Endodermal cell (in vitro differentiated cells): ENCODE results near the gene SUSD1. TPM values are rescaled to one million over a fixed set of nuclear protein-coding genes. Genes with fewer than 3 reads are reported as not detected.

Source experiments
- DNase-seq: peaks from one replicate; pipeline ENCODE4 v3.0.0-alpha.2; 2017
- H3K27ac ChIP-seq: 2 replicates; pipeline ENCODE4 v1.5.1; 2013; ENCODE audit warnings: mild to moderate bottlenecking, low read depth, low read length, moderate library complexity
- H3K27me3 ChIP-seq: 2 replicates; pipeline ENCODE4 v1.6.1; 2013; ENCODE audit warnings: mild to moderate bottlenecking, low read length, moderate library complexity; ENCODE audit not compliant: insufficient read depth, control insufficient read depth, poor library complexity, severe bottlenecking
- H3K36me3 ChIP-seq: 2 replicates; pipeline ENCODE4 v1.7.0; 2013; ENCODE audit warnings: mild to moderate bottlenecking, low read length, moderate library complexity; ENCODE audit not compliant: control insufficient read depth, insufficient read depth
- H3K4me1 ChIP-seq: one replicate; pipeline ENCODE4 v1.7.0; 2013; ENCODE audit warnings: low read length; ENCODE audit not compliant: control insufficient read depth, insufficient read depth
- H3K4me3 ChIP-seq: 2 replicates; pipeline ENCODE4 v1.5.1; 2013; ENCODE audit warnings: mild to moderate bottlenecking, low read length, moderate library complexity
- H3K9ac ChIP-seq: 2 replicates; pipeline ENCODE4 v1.6.1; 2013; ENCODE audit warnings: mild to moderate bottlenecking, low read length, moderate library complexity; ENCODE audit not compliant: poor library complexity, severe bottlenecking; ENCODE audit errors: extremely low read depth
- H3K9me3 ChIP-seq: 2 replicates; pipeline ENCODE4 v1.6.1; 2013; ENCODE audit warnings: mild to moderate bottlenecking, low read length, moderate library complexity; ENCODE audit not compliant: control insufficient read depth
- H3K27ac Mint-ChIP-seq: 2 replicates; pipeline ENCODE4 v1.8.0; 2020; ENCODE audit warnings: mixed read lengths
- H3K27me3 Mint-ChIP-seq: 2 replicates; pipeline ENCODE4 v1.8.0; 2021; ENCODE audit warnings: mild to moderate bottlenecking, mixed read lengths; ENCODE audit not compliant: insufficient read depth
- H3K36me3 Mint-ChIP-seq: 2 replicates; pipeline ENCODE4 v1.8.0; 2020; ENCODE audit warnings: low read depth, mixed read lengths
- H3K4me1 Mint-ChIP-seq: 2 replicates; pipeline ENCODE4 v1.8.0; 2020; ENCODE audit warnings: mixed read lengths
- H3K4me3 Mint-ChIP-seq: 2 replicates; pipeline ENCODE4 v1.8.0; 2020; ENCODE audit warnings: mild to moderate bottlenecking, moderate library complexity, mixed read lengths
- H3K9me3 Mint-ChIP-seq: 2 replicates; pipeline ENCODE4 v1.8.0; 2020; ENCODE audit warnings: mild to moderate bottlenecking, mixed read lengths
- WGBS, 2 experiments: methylation state at CpG; one replicate each; pipeline versions ENCODE4 v1.1.5 to v1.1.7; 2013; ENCODE audit warnings: missing lambda C conversion rate in 2 of 2, mixed read lengths in 1 of 2; ENCODE audit not compliant: insufficient coverage in 1 of 2, insufficient read length in 1 of 2; 5-methylcytosine and 5-hydroxymethylcytosine counted together
- total RNA-seq, 2 donors: library from RNA; stranded (reverse); fragmentation: NEBNext Ultra II Directional in 1 of 2; extraction: Animal tissue kit (Norgen Biotek cat#: 25700) in 1 of 2; gene quantifications; 2 replicates in 1 of 2; 3 replicates in 1 of 2; pipeline ENCODE4 v1.2.1, GENCODE V29; 2021
- TF ChIP-seq, protein P1 (sequence below): fragments of 200-600 bp; sonication (generic); conservative IDR thresholded peaks from 2 replicates; pipeline ENCODE4 v1.5.0; 2021; ENCODE audit warnings: antibody characterized with exemption, mild to moderate bottlenecking

The SUSD1 gene
- total RNA-seq, 2 donors from 2014 or later = 7.7 to 10.4 TPM

DNA sequence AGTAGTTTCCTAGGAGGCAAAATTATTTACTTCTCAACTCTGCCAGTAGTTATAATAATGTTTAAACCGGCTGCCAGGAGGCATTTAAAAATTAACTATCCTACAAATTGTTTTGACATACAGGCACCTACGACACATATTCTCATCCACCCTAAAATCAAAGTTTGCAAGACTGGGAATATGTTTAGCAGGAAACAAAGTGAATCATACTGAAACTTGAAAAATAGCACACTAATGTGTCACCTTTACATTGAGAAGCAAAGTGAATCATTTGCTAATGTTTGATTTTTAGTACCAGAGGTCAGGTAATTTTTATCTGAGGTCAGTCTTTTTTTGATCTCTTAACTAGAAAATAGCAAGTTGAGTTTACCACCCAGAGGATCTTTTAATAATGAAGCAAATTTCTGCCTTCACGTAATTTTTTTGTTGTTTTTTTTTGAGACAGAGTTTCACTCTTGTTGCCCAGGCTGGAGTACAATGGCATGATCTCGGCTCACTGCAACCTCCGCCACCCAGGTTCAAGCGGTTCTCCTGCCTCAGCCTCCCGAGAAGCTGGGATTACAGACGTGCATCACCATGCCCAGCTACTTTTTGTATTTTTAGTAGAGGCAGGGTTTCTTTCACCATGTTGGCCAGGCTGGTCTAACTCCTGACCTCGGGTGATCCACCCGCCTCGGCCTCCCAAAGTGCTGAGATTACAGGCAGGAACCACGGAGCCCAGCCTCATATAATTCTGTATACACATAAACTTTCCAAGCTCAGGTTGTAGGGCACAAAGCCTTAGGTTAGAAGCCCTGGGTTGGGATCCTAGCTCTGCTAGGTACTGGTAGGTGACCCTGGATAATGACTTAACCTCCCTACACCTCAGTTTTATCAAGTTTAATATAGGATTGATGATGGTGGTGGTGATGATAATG, 154.2 kb downstream of the SUSD1 start:
- no peaks in the 10 kb centered on the region for H3K27me3 ChIP-seq
- no peak overlapping the region for H3K27ac ChIP-seq
- H3K4me3 Mint-ChIP-seq = no peak overlapping the region
- H3K27me3 Mint-ChIP-seq = no peaks in the 10 kb centered on the region
- no peaks in the 10 kb centered on the region for H3K36me3 Mint-ChIP-seq
- no peak overlapping the region for H3K4me3 ChIP-seq
- no peaks in the 10 kb centered on the region for H3K4me1 Mint-ChIP-seq
- peaks cover 1% of the 10 kb centered on the region for H3K9me3 Mint-ChIP-seq
- no peaks in the 10 kb centered on the region for H3K4me1 ChIP-seq
- 91 to 94% methylated on average over 7 to 12 of the region's 12 CpGs for WGBS, 2 experiments
- no peak overlapping the region for H3K9ac ChIP-seq
- DNase-seq = peak; percentile 10
- H3K27ac Mint-ChIP-seq = no peak overlapping the region
- TF ChIP-seq, protein P1, sequence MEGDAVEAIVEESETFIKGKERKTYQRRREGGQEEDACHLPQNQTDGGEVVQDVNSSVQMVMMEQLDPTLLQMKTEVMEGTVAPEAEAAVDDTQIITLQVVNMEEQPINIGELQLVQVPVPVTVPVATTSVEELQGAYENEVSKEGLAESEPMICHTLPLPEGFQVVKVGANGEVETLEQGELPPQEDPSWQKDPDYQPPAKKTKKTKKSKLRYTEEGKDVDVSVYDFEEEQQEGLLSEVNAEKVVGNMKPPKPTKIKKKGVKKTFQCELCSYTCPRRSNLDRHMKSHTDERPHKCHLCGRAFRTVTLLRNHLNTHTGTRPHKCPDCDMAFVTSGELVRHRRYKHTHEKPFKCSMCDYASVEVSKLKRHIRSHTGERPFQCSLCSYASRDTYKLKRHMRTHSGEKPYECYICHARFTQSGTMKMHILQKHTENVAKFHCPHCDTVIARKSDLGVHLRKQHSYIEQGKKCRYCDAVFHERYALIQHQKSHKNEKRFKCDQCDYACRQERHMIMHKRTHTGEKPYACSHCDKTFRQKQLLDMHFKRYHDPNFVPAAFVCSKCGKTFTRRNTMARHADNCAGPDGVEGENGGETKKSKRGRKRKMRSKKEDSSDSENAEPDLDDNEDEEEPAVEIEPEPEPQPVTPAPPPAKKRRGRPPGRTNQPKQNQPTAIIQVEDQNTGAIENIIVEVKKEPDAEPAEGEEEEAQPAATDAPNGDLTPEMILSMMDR = no peak
- H3K9me3 ChIP-seq = no peaks in the 10 kb centered on the region
- no peaks in the 10 kb centered on the region for H3K36me3 ChIP-seq

- H3K9me3 ChIP-seq = no peaks in the 10 kb centered on the region
- H3K9ac ChIP-seq = no peak overlapping the region
- 77 to 94% methylated on average over 2 to 5 of the region's 5 CpGs for WGBS, 2 experiments
- no peak overlapping the region for H3K4me3 ChIP-seq
- H3K27ac Mint-ChIP-seq = no peak overlapping the region
- H3K36me3 ChIP-seq = no peaks in the 10 kb centered on the region
- no peak for DNase-seq
- peaks cover 2% of the 10 kb centered on the region for H3K27me3 Mint-ChIP-seq
- no peaks in the 10 kb centered on the region for H3K27me3 ChIP-seq
- H3K4me1 Mint-ChIP-seq = no peaks in the 10 kb centered on the region
- no peak overlapping the region for H3K27ac ChIP-seq
- TF ChIP-seq, protein P1 = no peak
- no peaks in the 10 kb centered on the region for H3K9me3 Mint-ChIP-seq
- H3K4me3 Mint-ChIP-seq = no peak overlapping the region
- no peaks in the 10 kb centered on the region for H3K36me3 Mint-ChIP-seq
- H3K4me1 ChIP-seq = no peaks in the 10 kb centered on the region
These were observed 157.2 kb downstream of the SUSD1 start for GRCh38 chr9:112017878-112018277.

DNA sequence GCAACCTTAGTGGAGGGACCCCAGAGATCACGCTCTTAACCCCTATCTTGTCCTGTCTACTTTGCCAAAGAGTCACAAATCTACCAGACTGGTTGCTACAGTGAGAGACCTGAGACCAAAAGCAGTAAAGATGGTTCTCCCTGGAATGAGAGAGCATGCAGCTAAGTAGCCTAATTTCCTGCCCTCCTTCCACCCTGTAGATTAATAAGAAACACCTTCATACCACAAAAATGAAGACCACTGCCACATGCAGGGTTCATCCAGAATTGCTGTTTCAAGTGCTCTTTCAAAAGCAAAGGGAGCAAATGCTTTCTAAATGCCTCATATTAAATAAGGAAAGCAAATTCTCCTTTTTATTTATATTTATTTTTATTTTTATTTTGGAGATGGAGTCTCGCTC, 159.4 kb downstream of the SUSD1 start:
- H3K27ac Mint-ChIP-seq = no peak overlapping the region
- 96 to 100% methylated on average over 1 to 2 of the region's 2 CpGs for WGBS, 2 experiments

More for the DNA sequence above, 159.4 kb downstream of the SUSD1 start:
- no peaks in the 10 kb centered on the region for H3K27me3 ChIP-seq
- DNase-seq = peak; percentile 2
- H3K36me3 Mint-ChIP-seq = no peaks in the 10 kb centered on the region
- H3K4me1 Mint-ChIP-seq = no peaks in the 10 kb centered on the region
- H3K9ac ChIP-seq = no peak overlapping the region
- no peak overlapping the region for H3K4me3 Mint-ChIP-seq
- TF ChIP-seq, protein P1 = no peak
- H3K27me3 Mint-ChIP-seq = peaks cover 2% of the 10 kb centered on the region
- no peaks in the 10 kb centered on the region for H3K4me1 ChIP-seq
- no peak overlapping the region for H3K4me3 ChIP-seq
- no peak overlapping the region for H3K27ac ChIP-seq
- no peaks in the 10 kb centered on the region for H3K9me3 ChIP-seq
- no peaks in the 10 kb centered on the region for H3K36me3 ChIP-seq
- H3K9me3 Mint-ChIP-seq = no peaks in the 10 kb centered on the region
